ENCODE measurements around the gene CUL5.
"Not testable (repeated sequence)": the region's sequence is repeated elsewhere in the genome, so short reads cannot be mapped to it uniquely, and the experiment has no call there.

Gene CUL5

DNA sequence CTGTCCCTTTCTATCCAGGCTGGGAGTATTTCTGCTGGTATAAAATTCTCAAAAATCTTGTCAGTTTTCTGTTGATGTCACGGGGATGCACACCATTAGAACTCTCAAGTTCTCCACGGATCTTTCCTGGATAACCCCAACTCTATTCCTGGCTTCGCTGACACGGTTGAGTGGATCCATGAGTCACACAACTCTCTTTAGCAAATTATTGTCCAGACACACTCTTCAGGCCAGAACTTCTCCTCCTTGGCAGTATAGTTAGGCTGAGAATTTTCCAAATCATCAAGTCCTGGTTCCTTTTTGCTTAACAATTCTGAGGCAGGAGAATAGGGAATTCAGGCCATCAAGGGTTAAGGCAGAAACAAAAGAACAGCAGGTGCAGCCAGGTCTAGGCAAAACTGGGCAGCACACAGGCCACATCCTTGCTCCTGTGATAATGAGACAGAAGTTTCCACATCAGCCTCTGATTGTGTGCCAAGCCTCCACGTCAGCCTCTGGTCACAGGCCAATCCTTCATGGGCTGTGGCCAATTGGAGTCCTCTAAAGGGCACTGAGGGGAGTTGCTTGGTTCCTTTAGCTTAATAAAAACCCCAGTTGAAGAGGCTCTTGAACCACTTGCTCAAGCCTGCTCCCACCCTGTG is 106.9 kb downstream of the CUL5 start:
- DNase-seq (no peak), ATAC-seq (no peak)

DNA sequence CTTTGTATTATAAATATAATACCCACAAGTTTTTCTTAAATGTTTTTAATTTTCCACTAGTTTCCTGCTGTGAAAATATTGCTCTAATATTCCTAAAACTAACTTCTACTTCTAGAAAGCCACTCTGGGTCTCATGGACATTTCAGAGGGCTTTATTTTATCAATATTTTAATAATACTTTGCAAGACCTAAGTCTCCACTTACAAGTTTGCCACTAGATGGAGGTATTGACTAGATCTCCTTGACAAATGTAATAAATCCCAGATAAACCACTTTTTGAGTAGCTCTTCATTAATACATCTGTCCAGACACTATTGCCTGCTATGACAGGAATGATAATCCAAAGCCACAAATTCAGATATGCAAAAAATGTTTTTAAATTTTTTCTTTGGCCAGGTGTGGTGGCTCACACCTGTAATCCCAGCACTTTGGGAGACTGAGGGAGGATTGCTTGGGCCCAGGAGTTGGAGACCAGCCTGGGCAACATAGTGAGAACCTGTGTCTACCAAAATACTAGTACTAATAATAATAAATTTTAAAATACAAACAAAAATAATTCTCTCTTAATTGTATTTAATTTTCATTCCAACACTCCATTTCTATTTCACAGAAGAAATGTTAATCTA is 109.2 kb downstream of the CUL5 start:
- ATAC-seq (no peak), DNase-seq (no peak)

DNA sequence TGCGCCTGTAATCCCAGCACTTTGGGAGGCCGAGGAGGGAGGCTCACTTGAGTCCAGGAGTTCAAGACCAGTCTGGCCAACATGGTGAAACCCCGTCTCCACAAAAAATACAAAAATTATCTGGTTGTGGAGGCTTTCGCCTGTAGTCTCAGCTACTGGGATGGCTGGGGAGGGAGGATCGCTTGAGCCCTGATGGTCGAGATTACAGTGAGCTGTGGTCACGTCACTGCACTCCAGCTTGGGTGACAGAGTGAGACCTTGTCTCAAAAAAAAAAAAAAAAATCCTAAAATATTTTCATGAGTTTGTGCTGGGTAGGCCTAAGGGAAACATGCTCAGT is 112.2 kb downstream of the CUL5 start:
- not testable (repeated sequence) for ATAC-seq, DNase-seq

DNA sequence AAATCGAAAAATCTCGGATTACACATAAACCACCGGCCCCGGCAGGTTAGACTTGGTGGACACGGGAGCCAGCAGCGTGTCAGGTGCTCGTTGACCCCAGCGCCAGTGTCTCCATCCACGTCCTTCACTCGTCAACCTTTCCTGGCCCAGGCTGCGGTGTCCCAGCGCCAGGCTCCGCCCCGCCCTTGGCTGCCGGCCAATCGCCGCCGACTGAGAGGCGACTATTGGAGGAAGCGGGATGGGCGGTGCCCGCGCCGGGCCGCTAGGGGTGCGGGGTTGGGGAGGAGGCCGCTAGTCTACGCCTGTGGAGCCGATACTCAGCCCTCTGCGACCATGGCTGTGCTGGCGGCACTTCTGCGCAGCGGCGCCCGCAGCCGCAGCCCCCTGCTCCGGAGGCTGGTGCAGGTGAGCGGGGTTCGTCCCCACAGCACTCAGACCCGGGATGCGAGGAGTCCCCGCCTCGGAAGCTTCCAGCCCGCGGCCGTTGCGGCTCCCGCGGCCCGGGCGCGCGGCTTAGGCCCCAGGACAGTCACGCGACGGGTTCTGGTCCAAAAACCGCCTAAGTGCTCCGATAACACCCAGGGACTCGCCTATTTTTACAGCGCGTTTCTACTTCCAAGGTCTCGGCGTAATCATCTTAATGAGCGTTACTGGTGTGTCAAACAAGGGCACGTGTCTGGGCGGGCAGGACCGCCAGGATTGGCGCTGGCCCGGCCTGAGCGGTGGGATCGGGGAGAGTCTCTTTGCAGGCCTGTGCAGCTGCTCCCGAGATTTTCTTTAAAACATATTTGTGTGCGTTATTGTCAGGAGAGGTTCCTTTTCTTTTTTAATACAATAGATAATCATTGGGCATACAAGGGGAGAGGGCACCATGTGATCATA is 112.8 kb downstream of the CUL5 start, which contains the start of gene ACAT1:
TSS of gene ACAT1 (plus strand) at position 294 of the 882 bp plus-strand sequence. CDS start at position 334, 40 bp downstream.
- ATAC-seq, result peak; percentile 99
- peak; percentile 99 for DNase-seq

DNA sequence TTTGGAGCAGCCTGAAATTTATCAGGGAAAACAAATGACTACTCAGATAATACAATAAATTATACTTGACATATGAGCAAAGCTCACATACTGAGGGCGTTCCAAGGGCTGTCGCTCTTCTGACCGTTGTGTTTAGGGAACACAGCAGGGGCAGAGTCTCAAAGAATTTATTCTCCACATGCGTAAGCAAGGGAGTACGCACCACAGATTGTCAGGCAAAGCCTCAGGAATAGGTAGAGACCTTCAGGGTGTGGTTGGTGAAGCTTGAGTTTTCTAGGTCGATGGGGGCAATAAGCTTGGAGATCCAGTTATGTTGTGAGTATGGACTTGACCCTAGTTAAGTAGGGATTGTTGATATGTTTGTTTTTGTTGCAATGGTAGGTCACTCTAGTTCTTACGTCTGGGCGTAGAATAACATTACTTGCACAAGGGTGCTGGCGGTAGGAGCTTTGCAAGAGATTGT is 113.5 kb downstream of the CUL5 start:
- ATAC-seq, result no peak
- no peak for DNase-seq

DNA sequence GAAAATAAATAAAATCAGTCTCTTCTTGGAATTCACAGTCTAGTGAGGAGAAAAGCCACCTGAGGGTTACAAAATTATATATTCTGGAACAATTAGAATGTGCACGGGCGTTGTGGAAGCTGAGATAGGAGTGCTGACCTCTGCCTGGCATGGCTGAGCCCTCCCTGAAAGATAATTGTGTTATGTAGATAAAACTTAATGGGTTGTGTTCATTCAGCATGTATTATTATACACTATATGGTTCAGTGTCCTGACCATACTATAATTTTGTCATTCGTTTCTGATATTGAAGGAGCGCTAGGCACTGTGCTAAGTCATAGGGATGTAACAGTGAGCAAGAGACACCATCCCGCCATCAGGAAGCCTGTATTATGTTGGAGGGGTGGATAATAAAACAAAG is 116.4 kb downstream of the CUL5 start:
- ATAC-seq (no peak), DNase-seq (no peak)

DNA sequence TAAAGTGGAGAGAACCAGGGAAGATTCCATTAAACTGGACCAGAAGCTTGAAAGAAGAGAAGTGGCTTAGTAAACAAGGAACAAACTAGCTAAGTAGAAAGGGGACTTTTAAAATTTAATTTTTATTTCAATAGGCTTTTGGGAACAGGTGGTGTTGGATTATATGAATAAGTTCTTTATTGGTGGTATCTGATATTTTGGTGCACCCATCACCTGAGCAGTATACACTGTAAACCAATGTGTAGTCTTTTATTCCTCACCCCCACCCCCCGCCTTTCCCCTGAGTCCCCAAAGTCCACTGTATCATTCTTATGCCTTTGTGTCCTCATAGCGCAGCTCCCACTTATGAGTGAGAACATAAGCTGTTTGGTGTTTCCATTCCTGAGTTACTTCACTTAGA is 120.1 kb downstream of the CUL5 start:
- no peak for ATAC-seq
- DNase-seq, result no peak

DNA sequence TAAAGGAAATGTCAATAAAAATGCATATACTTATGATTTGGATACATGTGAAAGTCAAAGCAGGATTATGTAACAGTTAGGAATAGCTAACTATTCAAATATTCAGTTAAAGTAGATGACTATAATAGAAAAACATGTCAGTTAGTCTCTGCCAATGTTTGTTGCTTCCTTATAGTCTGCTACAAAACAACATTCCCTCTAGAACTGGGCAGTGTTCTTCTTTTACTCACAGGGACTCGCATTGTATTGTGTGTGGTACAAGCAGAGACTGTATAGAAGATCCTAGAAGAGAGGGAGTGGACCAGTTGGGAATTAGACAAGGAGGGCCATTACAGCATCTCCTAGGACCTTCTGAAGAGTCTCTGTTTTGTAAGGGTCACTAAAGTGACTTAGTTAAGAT is 123.3 kb downstream of the CUL5 start:
- no peak for DNase-seq
- no peak for ATAC-seq

DNA sequence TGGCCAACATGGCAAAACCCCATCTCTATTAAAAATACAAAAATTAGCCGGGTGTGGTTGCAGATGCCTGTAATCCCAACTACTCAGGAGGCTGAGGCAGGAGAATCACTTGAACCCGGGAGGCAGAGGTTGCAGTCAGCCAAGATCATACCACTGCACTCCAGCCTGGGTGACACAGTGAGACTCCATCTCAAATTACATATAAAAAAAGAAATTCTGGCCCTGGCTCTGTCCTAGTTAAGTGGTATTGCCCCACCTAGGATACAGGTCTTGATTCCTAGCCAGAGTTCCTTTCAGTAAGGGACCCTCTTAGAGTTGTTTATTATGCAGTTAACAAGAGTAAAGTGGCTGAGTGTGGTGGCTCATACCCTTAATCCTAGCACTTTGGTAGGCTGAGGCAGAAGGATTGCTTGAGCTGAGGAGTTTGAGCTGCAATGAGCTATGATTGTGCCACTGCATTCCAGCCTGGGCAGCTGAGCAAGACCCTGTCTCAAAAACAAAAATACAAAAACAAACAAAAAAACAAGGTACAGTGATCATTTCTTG is 124.4 kb downstream of the CUL5 start:
- not testable (repeated sequence) for DNase-seq, ATAC-seq

DNA sequence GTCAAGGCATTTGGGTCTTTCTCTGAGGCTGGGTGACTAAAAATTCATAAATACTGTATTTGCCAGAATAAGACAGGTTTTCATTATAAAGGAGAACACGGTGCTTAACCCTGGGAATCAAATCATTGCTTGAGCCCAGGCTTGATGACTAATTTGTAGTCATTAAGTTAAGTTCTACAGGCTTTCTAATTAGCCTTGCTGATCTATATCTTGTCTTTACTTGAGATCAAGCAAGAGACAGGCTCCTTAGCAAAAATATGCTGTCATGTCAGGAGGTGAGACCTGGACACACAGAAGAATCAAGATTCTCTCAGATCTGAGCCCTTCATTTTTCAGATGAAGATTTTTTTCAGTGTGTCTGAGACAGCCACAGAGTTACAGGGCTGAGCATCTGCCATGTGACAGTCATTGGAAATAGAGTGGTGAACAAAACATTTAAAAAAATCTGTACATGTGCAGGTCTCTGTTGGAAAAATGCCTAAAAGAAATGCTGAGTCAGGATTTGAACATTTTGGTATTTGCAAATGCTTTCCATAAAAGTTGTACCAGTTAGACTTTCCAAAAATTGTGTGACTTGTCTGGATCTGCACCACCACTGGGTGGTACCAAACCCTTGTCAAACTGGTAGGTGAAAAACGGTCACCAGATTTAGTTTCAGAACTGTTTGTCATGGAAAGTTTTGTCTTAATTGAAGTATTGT is 127.3 kb downstream of the CUL5 start:
- DNase-seq (peak; percentile 29), ATAC-seq (peak; percentile 68)

DNA sequence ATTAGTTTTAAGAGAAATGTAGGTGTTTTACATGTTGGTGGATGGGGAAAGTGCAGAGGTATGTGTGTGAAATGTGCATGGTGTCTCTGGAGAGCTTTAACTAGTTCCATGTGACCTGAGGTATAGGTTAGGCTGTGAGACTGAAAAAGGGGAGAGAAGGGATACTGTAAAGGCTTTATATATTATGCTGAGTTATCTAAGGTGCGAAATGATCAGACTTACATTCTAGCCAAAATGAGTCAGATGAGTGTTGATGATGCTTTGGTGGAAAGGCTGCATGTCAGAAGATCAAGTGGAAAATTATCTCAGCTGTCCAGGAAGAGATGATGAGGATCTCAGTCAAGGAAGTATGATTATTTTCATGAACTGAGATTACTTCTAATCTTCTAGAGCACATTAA is 128.5 kb downstream of the CUL5 start:
- DNase-seq (no peak), ATAC-seq (peak; percentile 75)

DNA sequence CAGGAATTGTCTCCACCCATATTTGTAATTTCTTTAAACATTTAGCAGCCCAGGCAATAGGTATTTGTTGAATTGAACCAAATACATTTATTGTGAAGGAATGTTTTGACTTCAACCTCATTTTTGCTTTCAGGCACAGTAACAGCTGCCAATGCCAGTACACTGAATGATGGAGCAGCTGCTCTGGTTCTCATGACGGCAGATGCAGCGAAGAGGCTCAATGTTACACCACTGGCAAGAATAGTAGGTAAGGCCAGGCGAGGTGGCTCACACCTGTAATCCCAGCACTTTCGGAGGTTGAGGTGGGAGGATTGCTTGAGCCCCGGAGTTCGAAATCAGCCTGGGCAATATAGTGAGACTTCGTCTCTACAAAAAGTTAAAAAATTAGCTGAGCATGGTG is 133.6 kb downstream of the CUL5 start:
- DNase-seq (no peak), ATAC-seq (no peak)

DNA sequence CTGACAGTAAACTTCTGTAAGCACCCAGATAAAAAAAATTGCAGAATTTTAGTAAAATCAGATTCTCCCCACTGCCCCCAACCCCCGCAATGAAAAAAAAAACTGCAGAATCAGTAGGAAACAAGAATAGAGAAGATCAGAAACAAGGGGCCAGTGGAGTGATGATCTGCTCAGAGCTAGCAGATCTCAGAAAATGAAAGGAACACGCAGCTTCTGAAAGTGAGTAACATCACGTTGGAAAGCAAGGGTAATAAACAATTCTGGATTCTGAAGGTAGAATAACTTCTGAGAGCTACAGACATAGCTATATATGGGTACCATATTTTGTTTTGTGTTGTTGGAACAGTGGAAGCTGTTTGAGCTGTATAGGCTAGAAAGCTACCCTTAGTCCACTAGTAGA is 135.9 kb downstream of the CUL5 start:
- DNase-seq (no peak), ATAC-seq (no peak)

DNA sequence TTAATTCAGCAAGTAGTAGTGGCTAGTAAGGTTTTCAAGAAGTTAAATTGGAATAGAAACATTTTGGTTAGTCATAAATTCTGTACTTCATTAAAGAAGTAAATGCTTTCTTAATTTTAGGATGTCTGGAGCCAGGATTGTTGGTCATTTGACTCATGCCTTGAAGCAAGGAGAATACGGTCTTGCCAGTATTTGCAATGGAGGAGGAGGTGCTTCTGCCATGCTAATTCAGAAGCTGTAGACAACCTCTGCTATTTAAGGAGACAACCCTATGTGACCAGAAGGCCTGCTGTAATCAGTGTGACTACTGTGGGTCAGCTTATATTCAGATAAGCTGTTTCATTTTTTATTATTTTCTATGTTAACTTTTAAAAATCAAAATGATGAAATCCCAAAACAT is 138.5 kb downstream of the CUL5 start:
- DNase-seq, result no peak
- no peak for ATAC-seq

DNA sequence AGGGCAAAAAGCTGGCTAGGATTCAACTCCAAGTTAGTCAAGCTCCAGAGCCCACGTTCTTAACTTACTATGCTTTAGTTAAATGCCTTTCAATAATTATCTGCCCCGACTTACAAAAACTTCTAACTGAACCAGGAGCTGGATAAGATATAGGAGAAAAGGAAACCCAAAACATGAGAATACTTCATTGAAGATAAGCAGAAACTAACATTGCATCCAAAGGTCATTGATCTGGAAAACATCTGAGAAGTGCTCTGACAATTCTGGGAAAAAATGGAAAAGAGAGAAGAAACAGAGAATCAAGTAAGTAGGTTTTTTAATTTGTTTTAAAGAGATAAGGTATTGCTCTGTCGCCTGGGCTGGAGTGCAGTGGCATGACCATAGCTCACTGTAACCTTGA is 139.9 kb downstream of the CUL5 start:
- ATAC-seq (no peak), DNase-seq (no peak)

DNA sequence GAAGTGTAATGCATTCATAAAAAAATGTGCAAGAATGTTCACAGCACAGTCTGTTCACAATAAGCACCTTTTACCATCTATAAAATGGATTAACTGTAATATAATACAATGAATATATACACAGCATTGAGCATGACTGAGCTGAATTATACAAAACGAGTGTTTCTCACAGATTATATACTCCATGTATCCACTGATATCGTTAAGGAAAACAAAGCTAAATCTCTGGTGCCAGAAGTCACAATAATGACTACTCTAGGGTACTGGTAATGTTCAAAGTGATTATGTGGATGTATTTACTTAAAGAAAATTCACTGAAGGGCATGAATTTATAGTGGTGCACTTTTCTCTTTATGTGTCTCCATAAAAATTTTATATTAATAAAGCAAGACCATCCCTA is 145.9 kb downstream of the CUL5 start:
- ATAC-seq (no peak), DNase-seq (no peak)

Measured in stimulated activated naive CD8-positive, alpha-beta T cell treated with anti-CD3 and anti-CD28 coated beads, Interleukin-15, Interleukin-2, amounts not matched to agents 100 U/mL and 50 U/mL, for 24 hours (primary cell).